Ishikawa (cell line): ENCODE results near the gene TXNDC11.

Source experiments
- CEBPB ChIP-seq: IDR thresholded peaks from 2 replicates; pipeline ENCODE4 v1.6.1; 2012
- CREB1 ChIP-seq: IDR thresholded peaks from 2 replicates; pipeline ENCODE4 v1.6.1; 2012; ENCODE audit warnings: low read depth
- EGR1 ChIP-seq: IDR thresholded peaks from 2 replicates; pipeline ENCODE4 v1.6.1; 2012
- EP300 ChIP-seq: IDR thresholded peaks from 2 replicates; pipeline ENCODE4 v1.6.1; 2012; ENCODE audit warnings: borderline replicate concordance
- FOXM1 ChIP-seq: IDR thresholded peaks from 2 replicates; pipeline ENCODE4 v1.6.1; 2012; ENCODE audit warnings: low read depth, borderline replicate concordance
- NFIC ChIP-seq: IDR thresholded peaks from 2 replicates; pipeline ENCODE4 v1.6.1; 2012
- RAD21 ChIP-seq: IDR thresholded peaks from 2 replicates; pipeline ENCODE4 v1.6.1; 2012; ENCODE audit warnings: low read depth
- TAF1 ChIP-seq: IDR thresholded peaks from 2 replicates; pipeline ENCODE4 v1.6.1; 2012; ENCODE audit warnings: low read depth, mild to moderate bottlenecking
- TCF12 ChIP-seq: IDR thresholded peaks from 2 replicates; pipeline ENCODE4 v1.6.1; 2012; ENCODE audit warnings: low read depth
- TEAD4 ChIP-seq: IDR thresholded peaks from 2 replicates; pipeline ENCODE4 v1.6.1; 2012
- USF1 ChIP-seq: IDR thresholded peaks from 2 replicates; pipeline ENCODE4 v1.6.1; 2012
- YY1 ChIP-seq: IDR thresholded peaks from 2 replicates; pipeline ENCODE4 v1.6.1; 2012; ENCODE audit warnings: low read depth
- ZBTB7A ChIP-seq: IDR thresholded peaks from 2 replicates; pipeline ENCODE4 v1.6.1; 2012; ENCODE audit warnings: low read depth
- TF ChIP-seq, protein P1 (sequence below): IDR thresholded peaks from 2 replicates; pipeline ENCODE4 v1.6.1; 2012
- TF ChIP-seq, protein P2 (sequence below): IDR thresholded peaks from 2 replicates; pipeline ENCODE4 v1.6.1; 2012; ENCODE audit warnings: low read depth, mild to moderate bottlenecking

TXNDC11 gene

GRCh38 chr16:11660565-11660964, 82.1 kb downstream of the TXNDC11 start:
- TF ChIP-seq TEAD4 = no peak

DNA sequence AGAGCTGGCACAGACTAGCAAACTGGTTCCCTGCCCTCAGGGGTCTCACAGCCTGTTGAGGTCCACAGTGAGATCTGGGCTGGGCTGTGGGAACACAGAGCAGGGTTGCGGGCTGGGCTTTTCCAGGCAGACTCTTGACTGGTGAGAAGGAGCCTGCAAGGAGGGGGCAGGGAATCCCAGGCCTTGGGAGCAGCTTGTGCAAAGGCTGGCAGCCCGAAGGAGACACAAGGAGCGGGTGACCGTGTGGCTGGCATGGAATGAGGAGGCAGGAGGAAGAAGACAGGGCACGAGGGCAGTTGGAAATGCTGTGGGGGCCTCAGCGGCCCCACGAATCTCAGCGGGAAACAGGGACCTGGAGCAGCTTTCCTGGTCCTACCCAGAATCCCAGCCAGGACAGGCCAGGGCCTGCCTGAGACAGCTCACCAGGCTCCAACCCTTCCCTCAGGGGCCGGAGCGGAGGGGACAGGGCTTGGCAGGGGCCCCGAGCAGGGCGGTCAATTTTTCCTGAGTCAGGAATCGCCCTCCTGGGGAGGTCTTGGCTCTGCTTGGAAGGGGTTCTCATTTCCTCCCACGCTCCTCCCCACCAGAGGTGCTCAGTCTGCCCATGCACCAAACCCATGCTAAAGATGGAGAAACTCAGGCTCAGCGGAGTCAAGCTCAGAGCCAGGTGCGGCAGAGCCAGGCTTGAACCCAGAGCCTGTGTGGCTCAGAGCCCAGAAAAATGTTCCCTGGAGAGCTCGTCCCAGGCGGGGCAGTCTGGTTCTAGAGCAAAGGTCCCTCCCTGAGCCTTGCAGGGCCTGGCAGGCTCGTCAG, 83.6 kb downstream of the TXNDC11 start:
- TF ChIP-seq EGR1 (no peak), NFIC (0 out of 2 replicates have a peak, but pooled peaks have one; percentile 16)

DNA sequence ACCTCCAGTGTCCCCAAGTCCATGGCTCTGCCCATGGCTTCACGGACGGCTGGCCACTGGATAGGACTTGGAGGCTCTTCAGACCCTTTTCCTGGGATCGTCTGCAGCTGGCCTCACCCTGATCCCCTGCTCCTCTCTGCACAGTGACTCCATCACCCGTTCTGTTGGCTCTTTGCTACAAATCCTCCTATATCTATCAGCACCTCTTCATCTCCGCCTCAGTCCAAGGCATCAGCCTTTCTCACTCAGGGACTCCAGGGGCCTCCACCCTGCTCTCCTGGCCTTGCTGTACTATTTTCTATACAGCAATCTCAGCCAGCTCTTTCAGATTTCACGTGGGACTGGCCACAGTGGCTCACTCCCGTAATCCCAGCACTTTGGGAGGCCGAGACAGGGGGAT, 85.1 kb downstream of the TXNDC11 start:
- TF ChIP-seq ZBTB7A (no peak), FOXM1 (no peak), TEAD4 (no peak), CEBPB (no peak), RAD21 (no peak), USF1 (no peak), YY1 (no peak), EP300 (no peak), CREB1 (no peak), EGR1 (no peak), TAF1 (no peak), NFIC (no peak)
- TF ChIP-seq, protein P1, sequence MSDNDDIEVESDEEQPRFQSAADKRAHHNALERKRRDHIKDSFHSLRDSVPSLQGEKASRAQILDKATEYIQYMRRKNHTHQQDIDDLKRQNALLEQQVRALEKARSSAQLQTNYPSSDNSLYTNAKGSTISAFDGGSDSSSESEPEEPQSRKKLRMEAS = no peak
- TF ChIP-seq, protein P2, sequence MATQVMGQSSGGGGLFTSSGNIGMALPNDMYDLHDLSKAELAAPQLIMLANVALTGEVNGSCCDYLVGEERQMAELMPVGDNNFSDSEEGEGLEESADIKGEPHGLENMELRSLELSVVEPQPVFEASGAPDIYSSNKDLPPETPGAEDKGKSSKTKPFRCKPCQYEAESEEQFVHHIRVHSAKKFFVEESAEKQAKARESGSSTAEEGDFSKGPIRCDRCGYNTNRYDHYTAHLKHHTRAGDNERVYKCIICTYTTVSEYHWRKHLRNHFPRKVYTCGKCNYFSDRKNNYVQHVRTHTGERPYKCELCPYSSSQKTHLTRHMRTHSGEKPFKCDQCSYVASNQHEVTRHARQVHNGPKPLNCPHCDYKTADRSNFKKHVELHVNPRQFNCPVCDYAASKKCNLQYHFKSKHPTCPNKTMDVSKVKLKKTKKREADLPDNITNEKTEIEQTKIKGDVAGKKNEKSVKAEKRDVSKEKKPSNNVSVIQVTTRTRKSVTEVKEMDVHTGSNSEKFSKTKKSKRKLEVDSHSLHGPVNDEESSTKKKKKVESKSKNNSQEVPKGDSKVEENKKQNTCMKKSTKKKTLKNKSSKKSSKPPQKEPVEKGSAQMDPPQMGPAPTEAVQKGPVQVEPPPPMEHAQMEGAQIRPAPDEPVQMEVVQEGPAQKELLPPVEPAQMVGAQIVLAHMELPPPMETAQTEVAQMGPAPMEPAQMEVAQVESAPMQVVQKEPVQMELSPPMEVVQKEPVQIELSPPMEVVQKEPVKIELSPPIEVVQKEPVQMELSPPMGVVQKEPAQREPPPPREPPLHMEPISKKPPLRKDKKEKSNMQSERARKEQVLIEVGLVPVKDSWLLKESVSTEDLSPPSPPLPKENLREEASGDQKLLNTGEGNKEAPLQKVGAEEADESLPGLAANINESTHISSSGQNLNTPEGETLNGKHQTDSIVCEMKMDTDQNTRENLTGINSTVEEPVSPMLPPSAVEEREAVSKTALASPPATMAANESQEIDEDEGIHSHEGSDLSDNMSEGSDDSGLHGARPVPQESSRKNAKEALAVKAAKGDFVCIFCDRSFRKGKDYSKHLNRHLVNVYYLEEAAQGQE = no peak

GRCh38 chr16:11655655-11656054, 87.0 kb downstream of the TXNDC11 start:
- no peak for TF ChIP-seq EGR1
- TF ChIP-seq RAD21 = no peak
- TF ChIP-seq USF1 = no peak
- TF ChIP-seq, protein P2 = no peak
- no peak for TF ChIP-seq TEAD4
- no peak for TF ChIP-seq YY1
- no peak for TF ChIP-seq TCF12
- TF ChIP-seq CEBPB = no peak
- TF ChIP-seq TAF1 = no peak
- TF ChIP-seq, protein P1 = no peak
- no peak for TF ChIP-seq CREB1
- TF ChIP-seq NFIC = no peak
- no peak for TF ChIP-seq FOXM1

DNA sequence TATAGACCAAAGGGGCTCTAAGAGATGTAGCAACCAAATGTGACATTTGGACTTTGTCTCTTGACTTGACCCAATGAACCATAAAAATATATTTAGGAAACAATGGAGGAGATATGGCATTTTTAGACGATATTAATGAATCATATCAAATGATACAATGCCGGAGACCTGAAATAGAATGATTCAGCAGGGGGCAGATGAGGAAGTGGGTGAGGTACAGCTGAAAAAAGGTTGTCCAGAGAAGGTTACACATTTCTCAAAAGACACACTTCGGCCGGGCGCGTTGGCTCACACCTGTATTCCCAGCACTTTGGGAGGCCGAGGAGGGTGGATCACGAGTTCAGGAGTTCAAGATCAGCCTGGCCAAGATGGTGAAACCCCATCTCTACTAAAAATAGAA, 90.9 kb downstream of the TXNDC11 start:
- TF ChIP-seq, protein P2 = no peak
- TF ChIP-seq CEBPB (no peak), NFIC (no peak), CREB1 (no peak), EP300 (no peak), USF1 (no peak), YY1 (no peak), EGR1 (no peak), FOXM1 (no peak), TAF1 (no peak), ZBTB7A (no peak), TCF12 (no peak), RAD21 (no peak)
- TF ChIP-seq, protein P1 = no peak
